Karpas-422 (cell line): ENCODE data around the gene DDB1. TPM values are rescaled to one million over a fixed set of nuclear protein-coding genes. Genes with fewer than 3 reads are reported as not detected.

Experiments used
- DNase-seq: peaks from one replicate; pipeline ENCODE4 v3.0.0-alpha.2; 2015
- H2AFZ ChIP-seq: fragments of 200-600 bp; sonication (generic); 2 replicates; pipeline ENCODE4 v1.6.1; 2014; ENCODE audit warnings: antibody characterized with exemption, low read length, mixed read lengths
- H3K27ac ChIP-seq: fragments of 200-600 bp; sonication (generic); 2 replicates; pipeline ENCODE4 v1.5.1; 2014; ENCODE audit warnings: mild to moderate bottlenecking, low read length, moderate library complexity
- H3K27me3 ChIP-seq: fragments of 200-600 bp; sonication (generic); 2 replicates; pipeline ENCODE4 v1.6.1; 2014; ENCODE audit warnings: low read length, mixed read lengths
- H3K36me3 ChIP-seq: fragments of 200-600 bp; sonication (generic); 2 replicates; pipeline ENCODE4 v1.6.1; 2014; ENCODE audit warnings: low read length, mixed read lengths; ENCODE audit not compliant: insufficient read depth
- H3K4me1 ChIP-seq: fragments of 200-600 bp; sonication (generic); 2 replicates; pipeline ENCODE4 v1.6.1; 2014; ENCODE audit warnings: mild to moderate bottlenecking, low read length, mixed read lengths
- H3K4me2 ChIP-seq: fragments of 200-600 bp; sonication (generic); 2 replicates; pipeline ENCODE4 v1.6.1; 2014; ENCODE audit warnings: low read length, low read depth, mild to moderate bottlenecking; ENCODE audit not compliant: poor library complexity, severe bottlenecking
- H3K4me3 ChIP-seq: fragments of 200-600 bp; sonication (generic); 2 replicates; pipeline ENCODE4 v1.5.1; 2014; ENCODE audit warnings: mild to moderate bottlenecking, antibody characterized with exemption, low read length, mixed read lengths
- H3K79me2 ChIP-seq: fragments of 200-600 bp; sonication (generic); 2 replicates; pipeline ENCODE4 v1.6.1; 2014; ENCODE audit warnings: mild to moderate bottlenecking, low read length, mixed read lengths
- H3K9ac ChIP-seq: fragments of 200-600 bp; sonication (generic); 2 replicates; pipeline ENCODE4 v1.6.0; 2014; ENCODE audit warnings: low read length
- H3K9me2 ChIP-seq: fragments of 200-600 bp; sonication (generic), shearing (Covaris generic); replicated peaks from 2 replicates; pipeline ENCODE4 v1.6.0; 2014; ENCODE audit warnings: mild to moderate bottlenecking, low read length, moderate library complexity; ENCODE audit not compliant: insufficient read depth
- H3K9me3 ChIP-seq: fragments of 300-700, 200-600 bp; sonication (generic); 2 replicates; pipeline ENCODE4 v1.6.1; 2014; ENCODE audit warnings: low read length, mixed read lengths
- H4K20me1 ChIP-seq: fragments of 200-600 bp; sonication (generic); 2 replicates; pipeline ENCODE4 v1.6.1; 2014; ENCODE audit warnings: mild to moderate bottlenecking, antibody characterized with exemption, low read length, low read depth; ENCODE audit not compliant: insufficient read depth
- total RNA-seq: library from RNA; depleted of rRNA; stranded (reverse); fragments of >200 nt; shearing (Covaris generic); gene quantifications from 2 replicates; pipeline ENCODE4 v1.2.3, GENCODE V29; 2014; ENCODE audit warnings: low replicate concordance

Gene DDB1
- total RNA-seq, 1 experiment from 2014 or later: 100 TPM

GRCh38 chr11:61350803-61351202 lies 17.9 kb upstream of the DDB1 start:
- no peak for DNase-seq
- H3K27me3 ChIP-seq: no peaks in the 10 kb centered on the region

DNA sequence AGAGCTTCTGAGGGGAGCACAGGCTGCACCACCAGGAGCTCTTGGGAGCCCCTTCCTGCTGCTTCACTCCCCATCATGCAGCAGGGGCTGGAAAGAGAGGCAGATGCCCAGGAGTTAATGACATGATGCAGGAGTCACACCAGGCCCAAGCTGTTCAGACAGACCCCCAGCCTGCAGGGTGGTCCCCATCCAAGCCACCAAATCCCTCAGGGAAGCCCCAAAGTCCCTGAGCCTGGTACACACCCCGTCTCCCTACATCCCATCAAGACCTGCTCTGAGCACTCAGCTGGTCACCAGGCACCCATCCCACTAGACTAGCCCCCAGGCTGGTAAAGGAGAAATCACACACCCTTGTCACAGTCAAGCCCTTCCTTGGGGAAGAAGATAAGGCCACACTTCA lies 17.4 kb upstream of the DDB1 start:
- H3K27ac ChIP-seq: no peak overlapping the region
- H3K4me3 ChIP-seq: no peak overlapping the region
- H3K9ac ChIP-seq: no peak overlapping the region
- no peaks in the 10 kb centered on the region for H3K79me2 ChIP-seq
- H2AFZ ChIP-seq: no peak overlapping the region
- H3K4me2 ChIP-seq: no peak overlapping the region
- H3K9me2 ChIP-seq: no peaks in the 10 kb centered on the region
- H4K20me1 ChIP-seq: no peaks in the 10 kb centered on the region
- peaks cover 11% of the 10 kb centered on the region; the same call in 1 of the 2 replicates for H3K36me3 ChIP-seq
- no peaks in the 10 kb centered on the region for H3K27me3 ChIP-seq
- peaks cover 6% of the 10 kb centered on the region; the same call in 1 of the 2 replicates for H3K4me1 ChIP-seq
- H3K9me3 ChIP-seq: no peaks in the 10 kb centered on the region
- no peak for DNase-seq

More at GRCh38 chr11:61350803-61351202, 17.9 kb upstream of the DDB1 start:
- Histone ChIP-seq H3K4me3 (no peak overlapping the region), H3K9me2 (no peaks in the 10 kb centered on the region), H3K36me3 (peaks cover 11% of the 10 kb centered on the region; the same call in 1 of the 2 replicates), H3K27ac (no peak overlapping the region), H4K20me1 (no peaks in the 10 kb centered on the region), H3K9me3 (no peaks in the 10 kb centered on the region), H2AFZ (no peak overlapping the region), H3K4me2 (no peak overlapping the region), H3K79me2 (no peaks in the 10 kb centered on the region), H3K9ac (no peak overlapping the region), H3K4me1 (peaks cover 9% of the 10 kb centered on the region)

DNA sequence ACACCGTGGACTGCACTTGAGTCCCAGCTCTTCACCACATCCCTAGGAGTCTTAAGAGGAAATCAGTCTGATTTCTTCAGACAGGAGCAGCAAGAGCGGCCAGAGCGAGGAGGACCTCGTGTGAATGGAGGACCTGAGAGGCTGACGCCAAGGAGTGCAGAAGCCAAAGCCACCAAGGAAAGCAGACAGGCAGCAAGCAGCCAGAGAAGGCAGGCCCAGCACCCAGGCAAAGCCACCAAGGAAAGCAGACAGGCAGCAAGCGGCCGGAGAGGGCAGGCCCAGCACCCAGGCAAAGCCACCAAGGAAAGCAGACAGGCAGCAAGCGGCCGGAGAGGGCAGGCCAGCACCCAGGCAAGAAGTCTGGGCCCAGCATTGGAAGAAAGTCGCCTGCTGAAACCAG lies 17.0 kb upstream of the DDB1 start:
- Histone ChIP-seq H3K9me3 (no peaks in the 10 kb centered on the region), H3K4me3 (no peak overlapping the region), H3K79me2 (no peaks in the 10 kb centered on the region), H3K36me3 (peaks cover 11% of the 10 kb centered on the region; the same call in 1 of the 2 replicates), H3K27ac (no peak overlapping the region), H3K9ac (no peak overlapping the region), H3K4me2 (no peak overlapping the region), H3K9me2 (no peaks in the 10 kb centered on the region), H3K4me1 (peaks cover 6% of the 10 kb centered on the region; the same call in 1 of the 2 replicates), H2AFZ (no peak overlapping the region), H3K27me3 (no peaks in the 10 kb centered on the region), H4K20me1 (no peaks in the 10 kb centered on the region)
- DNase-seq: no peak

DNA sequence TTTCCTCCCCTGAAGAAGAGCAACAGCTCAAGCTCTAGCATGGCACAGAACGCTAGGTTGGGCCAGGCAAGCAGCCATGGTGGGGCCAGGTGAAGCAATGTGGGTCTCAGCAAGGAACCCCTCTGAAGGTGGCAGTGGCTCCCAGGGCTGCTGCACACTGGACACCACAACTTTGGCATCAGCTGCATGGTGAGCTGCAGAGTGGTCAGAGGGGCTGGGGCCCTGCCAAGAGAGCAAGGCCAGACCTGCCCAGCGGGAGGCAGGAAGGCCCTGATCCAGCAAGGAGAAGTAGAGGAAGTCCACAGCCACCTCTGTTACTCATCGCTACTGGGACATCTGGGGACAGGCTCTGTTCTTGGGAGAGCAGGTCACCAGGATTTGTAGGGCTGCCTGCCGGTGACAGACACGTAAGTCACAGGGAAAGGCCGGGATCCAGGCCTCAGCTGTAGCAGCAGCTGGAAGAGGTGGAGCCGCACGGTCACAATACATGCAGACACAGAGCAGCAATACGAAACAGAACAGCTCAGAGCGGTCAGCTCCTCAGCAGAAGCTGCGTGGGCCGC lies 16.4 kb upstream of the DDB1 start:
- H3K9me2 ChIP-seq: no peaks in the 10 kb centered on the region
- H3K36me3 ChIP-seq: peaks cover 11% of the 10 kb centered on the region; the same call in 1 of the 2 replicates
- H3K79me2 ChIP-seq: no peaks in the 10 kb centered on the region
- no peaks in the 10 kb centered on the region for H3K27me3 ChIP-seq
- no peak overlapping the region for H3K4me2 ChIP-seq
- no peak overlapping the region for H2AFZ ChIP-seq
- no peak overlapping the region for H3K9ac ChIP-seq
- no peaks in the 10 kb centered on the region for H3K9me3 ChIP-seq
- H3K4me1 ChIP-seq: peaks cover 6% of the 10 kb centered on the region; the same call in 1 of the 2 replicates
- H4K20me1 ChIP-seq: no peaks in the 10 kb centered on the region
- no peak overlapping the region for H3K4me3 ChIP-seq
- DNase-seq: no peak
- H3K27ac ChIP-seq: no peak overlapping the region

DNA sequence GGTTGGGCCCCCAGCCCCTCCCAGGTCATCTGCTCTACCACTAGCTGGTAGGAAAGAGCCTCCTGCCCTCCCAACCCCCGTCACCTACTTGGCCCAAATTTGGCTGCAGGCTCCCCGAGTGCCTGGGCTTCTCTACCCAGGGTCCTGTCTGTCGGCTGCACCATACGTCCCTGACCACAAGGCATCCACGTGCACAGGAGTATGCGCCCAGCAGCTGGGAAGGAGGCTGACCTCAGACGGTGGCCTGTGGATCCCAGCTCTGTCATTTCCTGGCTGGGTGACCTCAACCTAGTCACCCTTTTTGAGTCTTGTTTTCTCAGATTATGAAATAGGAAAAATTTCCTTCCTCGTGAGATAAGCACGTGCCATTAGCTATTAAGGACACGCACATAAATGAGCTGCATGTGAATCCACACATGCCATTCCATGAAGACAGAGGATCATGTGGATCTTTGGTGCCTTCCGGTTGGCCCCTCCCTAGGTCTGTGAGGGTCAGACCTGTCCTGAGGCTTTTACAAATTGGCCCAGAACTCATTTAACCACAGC lies 15.1 kb upstream of the DDB1 start:
- no peak overlapping the region for H3K4me2 ChIP-seq
- H3K9ac ChIP-seq: no peak overlapping the region
- peaks cover 5% of the 10 kb centered on the region; the same call in 1 of the 2 replicates for H3K36me3 ChIP-seq

GRCh38 chr11:61345954-61346843 lies 13.3 kb upstream of the DDB1 start:
- Histone ChIP-seq H2AFZ (no peak overlapping the region), H3K9me3 (no peaks in the 10 kb centered on the region), H4K20me1 (no peaks in the 10 kb centered on the region), H3K4me1 (no peaks in the 10 kb centered on the region), H3K79me2 (no peaks in the 10 kb centered on the region), H3K9me2 (no peaks in the 10 kb centered on the region), H3K36me3 (peaks cover 5% of the 10 kb centered on the region; the same call in 1 of the 2 replicates), H3K9ac (no peak overlapping the region), H3K27ac (no peak overlapping the region), H3K27me3 (no peaks in the 10 kb centered on the region), H3K4me2 (no peak overlapping the region), H3K4me3 (no peak overlapping the region)
- no peak for DNase-seq

More for the DNA sequence above, 15.1 kb upstream of the DDB1 start:
- no peak overlapping the region for H3K4me3 ChIP-seq
- no peaks in the 10 kb centered on the region for H4K20me1 ChIP-seq
- H3K79me2 ChIP-seq: no peaks in the 10 kb centered on the region
- no peaks in the 10 kb centered on the region for H3K27me3 ChIP-seq
- no peak overlapping the region for H2AFZ ChIP-seq
- H3K9me2 ChIP-seq: no peaks in the 10 kb centered on the region
- H3K27ac ChIP-seq: no peak overlapping the region
- DNase-seq: no peak
- H3K9me3 ChIP-seq: no peaks in the 10 kb centered on the region
- H3K4me1 ChIP-seq: no peaks in the 10 kb centered on the region

GRCh38 chr11:61345170-61345610 lies 12.3 kb upstream of the DDB1 start:
- H3K36me3 ChIP-seq: peaks cover 5% of the 10 kb centered on the region; the same call in 1 of the 2 replicates
- H4K20me1 ChIP-seq: no peaks in the 10 kb centered on the region
- no peaks in the 10 kb centered on the region for H3K9me3 ChIP-seq
- H2AFZ ChIP-seq: no peak overlapping the region
- no peak overlapping the region for H3K27ac ChIP-seq
- no peak overlapping the region for H3K9ac ChIP-seq
- no peak overlapping the region for H3K4me2 ChIP-seq
- H3K27me3 ChIP-seq: no peaks in the 10 kb centered on the region
- H3K79me2 ChIP-seq: no peaks in the 10 kb centered on the region
- no peaks in the 10 kb centered on the region for H3K4me1 ChIP-seq
- no peak for DNase-seq
- no peak overlapping the region for H3K4me3 ChIP-seq
- no peaks in the 10 kb centered on the region for H3K9me2 ChIP-seq
